Raji (cell line): ENCODE results near the gene IGFBPL1.

Source experiments
- POLR2A ChIP-seq: IDR thresholded peaks from 2 replicates; pipeline ENCODE4 v1.6.1; 2011; ENCODE audit warnings: low read depth, low read length, control low read depth; ENCODE audit not compliant: insufficient read depth

IGFBPL1 gene

DNA sequence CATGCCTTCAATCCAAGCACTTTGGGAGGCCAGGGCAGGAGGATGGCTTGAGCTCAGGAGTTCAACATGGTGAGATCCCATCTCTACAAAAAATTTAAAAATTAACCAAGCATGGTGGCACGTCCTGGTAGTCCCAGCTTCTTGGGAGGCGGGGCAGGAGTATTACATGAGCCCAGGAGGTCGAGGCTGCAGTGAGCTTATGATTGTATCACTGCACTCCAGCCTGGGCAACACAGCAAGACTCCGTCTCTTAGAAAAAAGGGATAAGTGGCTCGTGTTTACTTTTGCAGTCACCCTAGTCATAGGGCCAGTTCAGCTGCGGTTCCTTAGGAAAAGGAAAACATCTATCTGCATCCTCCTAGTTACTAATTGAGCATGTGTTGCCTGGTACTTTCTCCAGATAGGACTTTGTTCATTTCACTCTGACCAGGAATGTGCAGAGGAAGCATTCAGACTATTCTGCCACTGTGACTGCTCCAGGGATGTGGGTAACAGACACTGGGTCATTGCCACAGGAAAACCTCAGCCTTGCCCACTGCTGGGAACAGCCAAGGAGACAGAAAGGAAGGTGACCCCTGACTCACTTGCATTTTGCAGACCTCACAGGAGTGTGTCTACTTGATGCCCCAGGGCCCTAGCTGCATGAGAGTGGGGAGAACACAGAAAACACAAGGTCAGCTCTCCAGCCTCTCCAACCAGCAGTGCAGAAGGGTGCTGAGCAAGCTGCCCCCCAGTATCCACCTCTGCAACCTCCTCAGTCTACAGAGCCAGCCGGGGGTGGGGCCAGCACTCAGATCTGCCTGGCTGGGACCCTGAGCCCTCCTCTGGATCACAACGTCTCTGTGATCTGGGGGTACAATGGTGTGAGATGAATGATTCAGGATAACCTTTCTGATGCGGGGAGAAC lies 65.6 kb downstream of the IGFBPL1 start:
- no peak for TF ChIP-seq POLR2A

GRCh38 chr9:38357350-38358114 lies 66.7 kb downstream of the IGFBPL1 start:
- TF ChIP-seq POLR2A: no peak

DNA sequence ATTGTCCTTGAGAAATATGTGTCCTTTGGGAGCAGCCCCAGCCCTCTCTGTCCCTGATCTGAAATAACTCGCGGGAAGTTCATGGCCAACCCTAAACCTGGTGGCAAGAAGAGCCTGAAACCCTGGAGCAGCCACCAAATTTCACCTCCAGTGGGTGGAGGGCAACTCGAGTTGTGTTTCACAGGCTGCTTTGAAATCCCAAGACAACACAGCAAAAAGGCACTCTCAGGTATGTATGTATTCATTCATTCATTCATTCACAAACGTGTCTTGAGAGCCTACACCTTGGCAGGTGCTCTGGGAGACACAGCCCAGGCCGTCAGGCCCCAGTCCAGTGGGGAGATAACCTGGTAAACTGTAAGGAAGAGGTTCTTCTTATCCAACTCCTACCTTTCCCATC lies 67.4 kb downstream of the IGFBPL1 start:
- no peak for TF ChIP-seq POLR2A
